DND-41 (cell line): ENCODE results near the gene ZDHHC1.

Experiments used
- ATAC-seq: fragments of 200-7000 bp; cut with Tn5 transposase; 3 replicates; pipeline ENCODE4 v1.9.1; 2021; ENCODE audit warnings: low read depth; ENCODE audit not compliant: insufficient read depth
- DNase-seq: peaks from one replicate; pipeline ENCODE4 v3.0.0-alpha.2; 2020
- H2AFZ ChIP-seq: 2 replicates; pipeline ENCODE4 v1.6.0; 2012; ENCODE audit warnings: low read depth, low read length
- H3K27ac ChIP-seq: 2 replicates; pipeline ENCODE4 v1.5.1; 2012; ENCODE audit warnings: low read length, inconsistent platforms
- H3K27me3 ChIP-seq: fragments of 200-600 bp; sonication (generic); 2 replicates; pipeline ENCODE4 v1.6.0; 2012; ENCODE audit warnings: low read length, mild to moderate bottlenecking, inconsistent platforms; ENCODE audit not compliant: insufficient read depth, poor library complexity
- H3K36me3 ChIP-seq: 2 replicates; pipeline ENCODE4 v1.5.1; 2012; ENCODE audit warnings: low read length, inconsistent platforms; ENCODE audit not compliant: insufficient read depth
- H3K4me1 ChIP-seq: 2 replicates; pipeline ENCODE4 v1.5.1; 2012; ENCODE audit warnings: mild to moderate bottlenecking, low read length; ENCODE audit not compliant: insufficient read depth
- H3K4me2 ChIP-seq: 2 replicates; pipeline ENCODE4 v1.6.0; 2012; ENCODE audit warnings: mild to moderate bottlenecking, moderate library complexity, low read length, inconsistent platforms; ENCODE audit not compliant: insufficient read depth
- H3K4me3 ChIP-seq, 2 experiments: fragments of 200-600 bp in 1 of 2; shearing (Covaris generic) in 1 of 2; 2 replicates each; pipeline ENCODE4 v1.5.1; 2012 to 2016; ENCODE audit warnings: inconsistent platforms in 2 of 2, low read length in 2 of 2, mild to moderate bottlenecking in 2 of 2, low read depth in 1 of 2, moderate library complexity in 1 of 2
- H3K79me2 ChIP-seq: 2 replicates; pipeline ENCODE4 v1.6.0; 2012; ENCODE audit warnings: low read length, inconsistent platforms; ENCODE audit not compliant: insufficient read depth
- H3K9ac ChIP-seq: 2 replicates; pipeline ENCODE4 v1.6.0; 2012; ENCODE audit warnings: low read depth, mild to moderate bottlenecking, inconsistent platforms, low read length, moderate library complexity
- H3K9me3 ChIP-seq: 2 replicates; pipeline ENCODE4 v1.5.1; 2012; ENCODE audit warnings: low read length, moderate library complexity, mild to moderate bottlenecking, inconsistent platforms; ENCODE audit not compliant: insufficient read depth, severe bottlenecking
- H4K20me1 ChIP-seq: 2 replicates; pipeline ENCODE4 v1.6.0; 2012; ENCODE audit warnings: low read length; ENCODE audit not compliant: insufficient read depth
- EZH2 ChIP-seq: IDR thresholded peaks from 3 replicates; pipeline ENCODE4 v1.6.1; 2012; ENCODE audit warnings: borderline replicate concordance, low read depth, mild to moderate bottlenecking, moderate library complexity, low read length, inconsistent platforms; ENCODE audit not compliant: severe bottlenecking
- TF ChIP-seq, protein P1 (sequence below): IDR thresholded peaks from 2 replicates; pipeline ENCODE4 v1.5.1; 2012; ENCODE audit warnings: borderline replicate concordance, low read length, moderate library complexity, mild to moderate bottlenecking; ENCODE audit not compliant: poor library complexity, severe bottlenecking; ENCODE audit errors: extremely low read depth

Gene ZDHHC1

DNA sequence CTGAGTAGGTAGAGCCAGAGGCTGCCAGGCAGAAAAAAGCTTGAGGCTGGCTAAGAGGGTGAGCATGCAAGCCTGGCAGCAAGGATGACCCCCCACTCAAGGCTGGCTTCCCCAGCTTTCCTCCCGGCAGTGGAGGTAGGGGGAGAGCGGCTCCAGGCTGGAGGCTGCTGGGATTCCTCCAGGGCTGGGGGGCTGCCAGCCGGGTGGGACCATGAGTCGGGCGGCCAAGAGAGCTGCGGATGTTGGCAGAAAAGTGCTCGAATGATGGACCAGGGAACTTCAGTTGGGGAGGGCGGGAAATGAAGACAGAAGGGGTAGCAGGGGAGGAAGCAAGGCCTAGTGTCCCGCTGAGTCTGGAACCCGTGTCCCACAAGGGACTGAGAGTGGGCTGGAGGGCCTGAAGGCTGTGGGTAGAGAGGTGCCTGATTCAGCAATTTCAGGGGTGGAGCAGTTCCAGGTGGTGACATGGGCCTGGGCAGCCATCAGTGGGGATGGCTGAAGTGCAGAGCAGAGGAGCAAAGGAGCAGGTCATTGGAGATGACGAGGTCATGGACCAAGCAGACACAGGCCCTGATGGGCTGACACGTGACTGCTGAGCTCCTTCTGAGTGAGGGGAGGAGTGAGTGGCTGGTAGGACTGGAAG, 34.9 kb upstream of the ZDHHC1 start:
- H3K4me2 ChIP-seq: no peak overlapping the region
- H3K27ac ChIP-seq: no peak overlapping the region
- H2AFZ ChIP-seq: no peak overlapping the region
- H3K4me1 ChIP-seq: no peaks in the 10 kb centered on the region
- H4K20me1 ChIP-seq: peaks cover 21% of the 10 kb centered on the region
- H3K36me3 ChIP-seq: peaks cover 29% of the 10 kb centered on the region
- no peaks in the 10 kb centered on the region for H3K27me3 ChIP-seq
- no peaks in the 10 kb centered on the region for H3K9me3 ChIP-seq
- TF ChIP-seq, protein P1, sequence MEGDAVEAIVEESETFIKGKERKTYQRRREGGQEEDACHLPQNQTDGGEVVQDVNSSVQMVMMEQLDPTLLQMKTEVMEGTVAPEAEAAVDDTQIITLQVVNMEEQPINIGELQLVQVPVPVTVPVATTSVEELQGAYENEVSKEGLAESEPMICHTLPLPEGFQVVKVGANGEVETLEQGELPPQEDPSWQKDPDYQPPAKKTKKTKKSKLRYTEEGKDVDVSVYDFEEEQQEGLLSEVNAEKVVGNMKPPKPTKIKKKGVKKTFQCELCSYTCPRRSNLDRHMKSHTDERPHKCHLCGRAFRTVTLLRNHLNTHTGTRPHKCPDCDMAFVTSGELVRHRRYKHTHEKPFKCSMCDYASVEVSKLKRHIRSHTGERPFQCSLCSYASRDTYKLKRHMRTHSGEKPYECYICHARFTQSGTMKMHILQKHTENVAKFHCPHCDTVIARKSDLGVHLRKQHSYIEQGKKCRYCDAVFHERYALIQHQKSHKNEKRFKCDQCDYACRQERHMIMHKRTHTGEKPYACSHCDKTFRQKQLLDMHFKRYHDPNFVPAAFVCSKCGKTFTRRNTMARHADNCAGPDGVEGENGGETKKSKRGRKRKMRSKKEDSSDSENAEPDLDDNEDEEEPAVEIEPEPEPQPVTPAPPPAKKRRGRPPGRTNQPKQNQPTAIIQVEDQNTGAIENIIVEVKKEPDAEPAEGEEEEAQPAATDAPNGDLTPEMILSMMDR: no peak
- TF ChIP-seq EZH2: no peak
- DNase-seq (no peak), ATAC-seq (no peak)
- H3K4me3 ChIP-seq: no peak overlapping the region
- no peak overlapping the region for H3K9ac ChIP-seq
- H3K79me2 ChIP-seq: no peaks in the 10 kb centered on the region

DNA sequence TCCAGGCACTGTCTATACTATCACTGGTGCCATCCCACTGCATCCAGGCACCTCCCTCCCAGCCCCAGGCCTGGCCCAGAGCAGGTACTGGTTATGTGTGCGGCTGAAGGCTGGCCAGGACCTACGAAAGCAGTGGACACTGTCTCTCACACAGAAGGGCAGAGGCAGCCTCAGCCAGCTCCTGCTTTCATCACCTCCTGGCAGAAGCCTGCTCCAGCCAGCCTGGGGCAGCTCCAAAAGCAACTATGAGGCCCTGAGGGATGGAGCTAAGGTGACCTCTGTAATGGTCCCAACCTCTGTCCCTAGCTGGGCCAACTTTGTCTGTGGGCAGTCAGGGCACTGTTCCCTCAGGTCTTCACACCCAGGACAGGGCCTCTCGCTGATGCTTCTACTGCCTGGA, 33.5 kb upstream of the ZDHHC1 start:
- no peaks in the 10 kb centered on the region for H3K9me3 ChIP-seq
- no peaks in the 10 kb centered on the region for H3K4me1 ChIP-seq
- no peak overlapping the region for H3K9ac ChIP-seq
- H2AFZ ChIP-seq: no peak overlapping the region
- no peak overlapping the region for H3K27ac ChIP-seq
- no peak for ATAC-seq
- no peak for DNase-seq
- H3K4me2 ChIP-seq: no peak overlapping the region
- peaks cover 32% of the 10 kb centered on the region for H3K36me3 ChIP-seq
- H3K79me2 ChIP-seq: no peaks in the 10 kb centered on the region
- peaks cover 21% of the 10 kb centered on the region for H4K20me1 ChIP-seq
- no peaks in the 10 kb centered on the region for H3K27me3 ChIP-seq
- no peak for TF ChIP-seq EZH2
- TF ChIP-seq, protein P1: no peak
- H3K4me3 ChIP-seq: no peak overlapping the region

DNA sequence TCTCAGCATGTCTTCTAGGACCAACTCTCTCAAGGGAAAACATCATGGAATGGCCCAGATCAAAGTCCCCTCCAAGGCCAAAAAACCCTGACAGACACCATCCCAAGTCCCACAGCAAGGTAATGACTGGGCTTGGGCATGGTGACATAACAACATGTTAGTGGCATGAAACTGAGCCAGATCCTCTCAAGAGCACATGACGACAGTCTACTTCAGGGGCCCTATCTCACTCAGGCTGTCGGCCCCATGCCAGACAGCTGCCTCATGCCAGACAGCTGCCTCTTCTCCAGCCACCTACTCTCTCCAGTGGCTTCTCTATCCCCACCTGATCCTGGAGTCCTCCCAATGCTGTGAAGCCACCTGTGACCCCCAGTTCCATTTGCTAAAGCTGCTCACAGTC, 33.1 kb upstream of the ZDHHC1 start:
- Histone ChIP-seq H4K20me1 (peaks cover 24% of the 10 kb centered on the region), H3K4me1 (no peaks in the 10 kb centered on the region), H3K36me3 (peaks cover 36% of the 10 kb centered on the region), H3K4me3 (no peak overlapping the region), H3K4me2 (no peak overlapping the region), H3K27me3 (no peaks in the 10 kb centered on the region), H3K9me3 (no peaks in the 10 kb centered on the region), H3K27ac (no peak overlapping the region), H3K79me2 (no peaks in the 10 kb centered on the region), H2AFZ (no peak overlapping the region), H3K9ac (no peak overlapping the region)
- DNase-seq: no peak
- TF ChIP-seq, protein P1: no peak
- no peak for TF ChIP-seq EZH2
- no peak for ATAC-seq
